ENCODE results near the gene RAB7A. TPM values are rescaled to one million over a fixed set of nuclear protein-coding genes. Genes with fewer than 3 reads are reported as not detected.
"Not testable (repeated sequence)": the region's sequence is repeated elsewhere in the genome, so short reads cannot be mapped to it uniquely, and the experiment has no call there.

The RAB7A gene
- total and polyA plus RNA-seq, 4 experiments from 2014 or later = 141 to 269 (median 168) TPM

- H3K36me3 ChIP-seq (ENCODE audit: insufficient read depth, low read length) = no peaks in the 10 kb centered on the region
- ChIA-PET POLR2A (ENCODE audit: partially characterized antibody) (no interaction called here), CTCF (ENCODE audit: partially characterized antibody) (interaction anchor here (0.6 to 1.1 kb wide), 2 partner anchors 31 to 246 kb away, joined by 3 to 4 read pairs; no protein-coding TSS in a partner anchor)
- H3K9me3 ChIP-seq (ENCODE audit: control insufficient read depth in 1 of 2, low read length in 2 of 2) = no peaks in the 10 kb centered on the region
- peaks cover 12% of the 10 kb centered on the region for H3K4me1 ChIP-seq (ENCODE audit: insufficient read depth, low read length)
- peaks cover 9 to 11% (median 11%) of the 10 kb centered on the region in 4 donors for H3K4me1 Mint-ChIP-seq
- H3K4me3 ChIP-seq (ENCODE audit: low read length in 2 of 2) = no peak overlapping the region
- H3K36me3 Mint-ChIP-seq = no peaks in the 10 kb centered on the region
- H3K9me3 Mint-ChIP-seq = no peaks in the 10 kb centered on the region
- no peak overlapping the region for H3K4me3 Mint-ChIP-seq
- no peak overlapping the region for H3K27ac ChIP-seq (ENCODE audit: low read depth, low read length)
- H3K27me3 ChIP-seq (ENCODE audit: insufficient read depth, low read length) = no peaks in the 10 kb centered on the region
- peak overlapping the region in 1 of 7 donors; percentile 73 for H3K27ac Mint-ChIP-seq
- no peak for DNase-seq
- intact Hi-C loops (cut with micrococcal nuclease) = no loop called here
- no peaks in the 10 kb centered on the region for H3K27me3 Mint-ChIP-seq
Measured at GRCh38 chr3:128710816-128711433, 15.1 kb upstream of the RAB7A start.

DNA sequence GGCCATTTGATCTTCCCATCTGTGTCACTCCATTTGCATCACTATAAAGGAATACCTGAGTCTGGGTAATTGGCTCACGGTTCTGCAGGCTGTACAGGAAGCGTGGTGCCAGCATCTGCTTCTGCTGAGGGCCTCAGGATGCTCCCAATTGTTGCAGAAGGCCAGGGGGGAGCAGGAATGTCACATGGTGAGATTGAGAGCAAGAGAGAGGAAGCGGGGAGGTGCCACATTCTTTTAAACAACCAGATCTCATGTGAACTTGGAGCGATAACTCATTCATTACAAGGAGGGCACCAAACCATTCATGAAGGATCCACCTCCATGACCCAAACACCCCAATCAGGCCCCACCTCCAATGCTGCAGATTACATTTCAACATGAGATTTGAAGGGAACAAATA, 13.1 kb upstream of the RAB7A start:
- peak overlapping the region in 2 of 7 donors; percentile 3 to 10 for H3K27ac Mint-ChIP-seq

GRCh38 chr3:128714887-128715491, 11.0 kb upstream of the RAB7A start:
- no peaks in the 10 kb centered on the region for H3K27me3 ChIP-seq (ENCODE audit: insufficient read depth, low read length)
- H3K36me3 ChIP-seq (ENCODE audit: insufficient read depth, low read length) = no peaks in the 10 kb centered on the region
- no peaks in the 10 kb centered on the region for H3K36me3 Mint-ChIP-seq
- H3K4me1 ChIP-seq (ENCODE audit: insufficient read depth, low read length) = peaks cover 12% of the 10 kb centered on the region
- H3K4me1 Mint-ChIP-seq = peaks cover 9 to 18% (median 13%) of the 10 kb centered on the region in 4 donors
- H3K9me3 ChIP-seq (ENCODE audit: control insufficient read depth in 1 of 2, low read length in 2 of 2) = no peaks in the 10 kb centered on the region
- H3K27ac Mint-ChIP-seq = peak overlapping the region; percentile 58 to 92 (median 91)
- H3K4me3 ChIP-seq (ENCODE audit: low read length in 2 of 2) = no peak overlapping the region
- H3K27me3 Mint-ChIP-seq = no peaks in the 10 kb centered on the region
- intact Hi-C loops (cut with micrococcal nuclease) = no loop called here
- ChIA-PET POLR2A (ENCODE audit: partially characterized antibody) (interaction anchor here (0.6 to 2.7 kb wide), 7 partner anchors 9 to 131 kb away, joined by 3 to 25 read pairs (median 6); partner anchors contain the start of gene RAB7A), CTCF (ENCODE audit: partially characterized antibody) (interaction anchor here (0.6 to 3.4 kb wide), 8 partner anchors 10 to 627 kb away, joined by 3 to 14 read pairs (median 6); partner anchors contain the start of gene RAB7A)
- DNase-seq = peak; percentile 38 to 64 (median 47)
- no peaks in the 10 kb centered on the region for H3K9me3 Mint-ChIP-seq
- peak overlapping the region in 6 of 8 donors; percentile 41 to 80 (median 67) for H3K4me3 Mint-ChIP-seq
- H3K27ac ChIP-seq (ENCODE audit: low read depth, low read length) = no peak overlapping the region

More for the DNA sequence above, 13.1 kb upstream of the RAB7A start:
- Mint-ChIP-seq H3K36me3 (no peaks in the 10 kb centered on the region), H3K4me3 (no peak overlapping the region), H3K27me3 (no peaks in the 10 kb centered on the region), H3K4me1 (peaks cover 9 to 12% (median 11%) of the 10 kb centered on the region in 4 donors), H3K9me3 (no peaks in the 10 kb centered on the region)
- intact Hi-C loops (cut with micrococcal nuclease) = no loop called here
- ChIA-PET POLR2A (ENCODE audit: partially characterized antibody) (no interaction called here), CTCF (ENCODE audit: partially characterized antibody) (interaction anchor here (0.6 kb wide), 1 partner anchor 40 kb away, joined by 3 read pairs; no protein-coding TSS in a partner anchor)
- H3K4me1 ChIP-seq (ENCODE audit: insufficient read depth, low read length) = peaks cover 12% of the 10 kb centered on the region
- no peak for DNase-seq
- no peak overlapping the region for H3K27ac ChIP-seq (ENCODE audit: low read depth, low read length)
- H3K4me3 ChIP-seq (ENCODE audit: low read length in 2 of 2) = no peak overlapping the region
- H3K27me3 ChIP-seq (ENCODE audit: insufficient read depth, low read length) = no peaks in the 10 kb centered on the region
- H3K9me3 ChIP-seq (ENCODE audit: control insufficient read depth in 1 of 2, low read length in 2 of 2) = no peaks in the 10 kb centered on the region
- H3K36me3 ChIP-seq (ENCODE audit: insufficient read depth, low read length) = no peaks in the 10 kb centered on the region

- DNase-seq; H3K27ac ChIP-seq (ENCODE audit: low read depth, low read length); H3K9me3 Mint-ChIP-seq; H3K27me3 Mint-ChIP-seq; H3K4me3 ChIP-seq (ENCODE audit: low read length in 2 of 2); H3K36me3 ChIP-seq (ENCODE audit: insufficient read depth, low read length); H3K36me3 Mint-ChIP-seq; H3K27ac Mint-ChIP-seq; intact Hi-C loops (cut with micrococcal nuclease); H3K4me3 Mint-ChIP-seq; POLR2A ChIA-PET (ENCODE audit: partially characterized antibody); H3K27me3 ChIP-seq (ENCODE audit: insufficient read depth, low read length); H3K9me3 ChIP-seq (ENCODE audit: control insufficient read depth in 1 of 2, low read length in 2 of 2): not testable (repeated sequence)
- CTCF ChIA-PET (ENCODE audit: partially characterized antibody) = interaction anchor here (1.2 kb wide), 1 partner anchor 69 kb away, joined by 3 read pairs; no protein-coding TSS in a partner anchor
- peaks cover 9 to 18% (median 13%) of the 10 kb centered on the region in 4 donors for H3K4me1 Mint-ChIP-seq
- H3K4me1 ChIP-seq (ENCODE audit: insufficient read depth, low read length) = peaks cover 12% of the 10 kb centered on the region
Measured at GRCh38 chr3:128718892-128719291, 7.1 kb upstream of the RAB7A start.

DNA sequence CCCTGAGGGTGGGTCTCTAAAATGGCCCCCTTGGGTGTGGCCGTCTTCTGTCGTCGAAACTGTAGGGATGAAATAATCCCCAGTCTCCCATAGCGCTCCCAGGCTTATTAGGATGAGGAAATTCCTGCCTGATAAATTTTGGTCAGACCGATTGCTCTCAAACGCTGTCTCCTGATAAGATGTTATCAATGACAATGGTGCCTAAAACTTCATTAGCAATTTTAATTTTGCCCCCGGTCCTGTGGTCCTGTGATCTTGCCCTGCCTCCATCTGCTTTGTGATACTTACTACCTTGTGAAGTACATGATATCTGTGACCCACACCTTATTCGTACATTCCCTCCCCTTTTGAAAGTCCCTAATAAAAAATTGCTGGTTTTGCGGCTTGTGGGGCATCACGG, 5.1 kb upstream of the RAB7A start:
- Mint-ChIP-seq H3K4me1 (peaks cover 8 to 21% (median 10%) of the 10 kb centered on the region in 4 donors), H3K4me3 (no peak overlapping the region), H3K9me3 (peaks cover 0 to 3% (median 0%) of the 10 kb centered on the region in 8 donors), H3K27ac (no peak overlapping the region), H3K36me3 (peaks cover 0 to 2% of the 10 kb centered on the region in 2 donors), H3K27me3 (peaks cover 3 to 5% of the 10 kb centered on the region in 2 donors)
- no peaks in the 10 kb centered on the region for H3K9me3 ChIP-seq (ENCODE audit: control insufficient read depth in 1 of 2, low read length in 2 of 2)
- no peaks in the 10 kb centered on the region for H3K27me3 ChIP-seq (ENCODE audit: insufficient read depth, low read length)
- H3K27ac ChIP-seq (ENCODE audit: low read depth, low read length) = no peak overlapping the region
- CTCF ChIA-PET (ENCODE audit: partially characterized antibody) = no interaction called here
- intact Hi-C loops (cut with micrococcal nuclease) = no loop called here
- no peaks in the 10 kb centered on the region for H3K36me3 ChIP-seq (ENCODE audit: insufficient read depth, low read length)
- H3K4me3 ChIP-seq (ENCODE audit: low read length in 2 of 2) = no peak overlapping the region
- H3K4me1 ChIP-seq (ENCODE audit: insufficient read depth, low read length) = peaks cover 7% of the 10 kb centered on the region
- no peak for DNase-seq
- POLR2A ChIA-PET (ENCODE audit: partially characterized antibody) = no interaction called here

GRCh38 chr3:128723477-128723876, 2.5 kb upstream of the RAB7A start:
- Histone ChIP-seq H3K4me3 (ENCODE audit: low read length in 2 of 2) (no peak overlapping the region), H3K36me3 (ENCODE audit: insufficient read depth, low read length) (no peaks in the 10 kb centered on the region), H3K27me3 (ENCODE audit: insufficient read depth, low read length) (no peaks in the 10 kb centered on the region), H3K4me1 (ENCODE audit: insufficient read depth, low read length) (peaks cover 23% of the 10 kb centered on the region), H3K27ac (ENCODE audit: low read depth, low read length) (no peak overlapping the region), H3K9me3 (ENCODE audit: control insufficient read depth in 1 of 2, low read length in 2 of 2) (no peaks in the 10 kb centered on the region)
- peaks cover 3 to 5% of the 10 kb centered on the region in 2 donors for H3K27me3 Mint-ChIP-seq
- peak overlapping the region in 1 of 7 donors; percentile 27 for H3K27ac Mint-ChIP-seq
- CTCF ChIA-PET (ENCODE audit: partially characterized antibody) = interaction anchor here (0.9 kb wide), 1 partner anchor 71 kb away, joined by 4 read pairs; no protein-coding TSS in a partner anchor
- H3K4me3 Mint-ChIP-seq = no peak overlapping the region
- no peak for DNase-seq
- intact Hi-C loops (cut with micrococcal nuclease) = no loop called here
- POLR2A ChIA-PET (ENCODE audit: partially characterized antibody) = no interaction called here
- H3K4me1 Mint-ChIP-seq = peaks cover 22 to 34% (median 25%) of the 10 kb centered on the region in 4 donors
- peaks cover 0 to 3% (median 0%) of the 10 kb centered on the region in 8 donors for H3K9me3 Mint-ChIP-seq
- H3K36me3 Mint-ChIP-seq = peaks cover 0 to 17% of the 10 kb centered on the region in 2 donors

GRCh38 chr3:128725547-128726022, 398 bp upstream of the RAB7A start:
- Histone ChIP-seq H3K36me3 (ENCODE audit: insufficient read depth, low read length) (no peaks in the 10 kb centered on the region), H3K9me3 (ENCODE audit: control insufficient read depth in 1 of 2, low read length in 2 of 2) (no peaks in the 10 kb centered on the region), H3K4me1 (ENCODE audit: insufficient read depth, low read length) (peaks cover 44% of the 10 kb centered on the region), H3K27me3 (ENCODE audit: insufficient read depth, low read length) (no peaks in the 10 kb centered on the region), H3K27ac (ENCODE audit: low read depth, low read length) (peak overlapping the region; percentile 98), H3K4me3 (ENCODE audit: low read length in 2 of 2) (no peak overlapping the region)
- DNase-seq = no peak
- Mint-ChIP-seq H3K36me3 (peaks cover 4 to 20% of the 10 kb centered on the region in 2 donors), H3K27me3 (peaks cover 3 to 5% of the 10 kb centered on the region in 2 donors), H3K9me3 (peaks cover 0 to 3% (median 0%) of the 10 kb centered on the region in 8 donors), H3K27ac (peak overlapping the region; percentile 95 to 98 (median 97)), H3K4me1 (peaks cover 34 to 54% (median 42%) of the 10 kb centered on the region in 4 donors), H3K4me3 (peak overlapping the region; percentile 92 to 100 (median 97))
- intact Hi-C loops (cut with micrococcal nuclease) = loop anchor here (1.0 to 5.0 kb wide), 7 partner anchors 44 to 552 kb away; partner anchors contain the start of genes ACAD9, CNBP and HMCES
- ChIA-PET CTCF (ENCODE audit: partially characterized antibody) (interaction anchor here (1.0 to 2.2 kb wide), 8 partner anchors 11 to 154 kb away, joined by 3 to 20 read pairs (median 6); partner anchors contain the start of gene ACAD9), POLR2A (ENCODE audit: partially characterized antibody) (interaction anchor here (1.0 to 4.0 kb wide), 12 partner anchors 8 to 154 kb away, joined by 3 to 44 read pairs (median 4); partner anchors contain the start of gene ACAD9)

Data from CD4-positive, alpha-beta memory T cell (primary cell).